Thoracic aorta (tissue), 2 donors: ENCODE results near the gene CHD9. TPM values are rescaled to one million over a fixed set of nuclear protein-coding genes. Genes with fewer than 3 reads are reported as not detected.

Experiments used
- ATAC-seq: fragments of 150-250 bp; one replicate; pipeline ENCODE4 v1.8.0; 2017; ENCODE audit warnings: low read depth; ENCODE audit not compliant: insufficient number of reproducible peaks, low FRiP score
- DNase-seq: peaks from one replicate; pipeline ENCODE4 v3.0.0-alpha.2; 2020; ENCODE audit warnings: low spot score
- H3K27ac ChIP-seq, 2 donors: fragments of 200-600 bp; sonication (generic); 1 replicate in 1 of 2; 2 replicates in 1 of 2; pipeline ENCODE4 v1.5.1; 2016; ENCODE audit warnings: mild to moderate bottlenecking in 2 of 2, moderate library complexity in 2 of 2
- H3K27me3 ChIP-seq: fragments of 200-600 bp; sonication (generic); replicated peaks from 2 replicates; pipeline ENCODE4 v1.6.0; 2016; ENCODE audit warnings: mild to moderate bottlenecking; ENCODE audit not compliant: insufficient read depth
- H3K36me3 ChIP-seq: fragments of 200-600 bp; sonication (generic); one replicate; pipeline ENCODE4 v1.5.1; 2016
- H3K4me1 ChIP-seq, 2 donors: fragments of 200-600 bp; sonication (generic); 1 replicate in 1 of 2; 2 replicates in 1 of 2; pipeline versions ENCODE4 v1.5.1 to v1.6.0; 2016; ENCODE audit warnings: low read depth in 2 of 2, mild to moderate bottlenecking in 1 of 2; ENCODE audit not compliant: control insufficient read depth in 1 of 2
- H3K4me3 ChIP-seq: fragments of 200-600 bp; sonication (generic); 2 replicates; pipeline ENCODE4 v1.5.1; 2016; ENCODE audit warnings: mild to moderate bottlenecking
- H3K9me3 ChIP-seq: fragments of 200-600 bp; sonication (generic); 2 replicates; pipeline ENCODE4 v1.5.1; 2016
- total RNA-seq, 2 donors: library from RNA; depleted of rRNA; stranded (reverse); fragments of >200 nt; gene quantifications; one replicate each; pipeline versions ENCODE4 v1.1.0 to v1.2.3, GENCODE V29; 2016
- TF ChIP-seq, protein P1 (sequence below): fragments of 200-600 bp; sonication (generic); IDR thresholded peaks from one replicate; pipeline ENCODE4 v1.5.1; 2019; ENCODE audit warnings: antibody characterized with exemption

CHD9 gene
- total RNA-seq, 2 donors from 2014 or later: 71.3 to 152 TPM

DNA sequence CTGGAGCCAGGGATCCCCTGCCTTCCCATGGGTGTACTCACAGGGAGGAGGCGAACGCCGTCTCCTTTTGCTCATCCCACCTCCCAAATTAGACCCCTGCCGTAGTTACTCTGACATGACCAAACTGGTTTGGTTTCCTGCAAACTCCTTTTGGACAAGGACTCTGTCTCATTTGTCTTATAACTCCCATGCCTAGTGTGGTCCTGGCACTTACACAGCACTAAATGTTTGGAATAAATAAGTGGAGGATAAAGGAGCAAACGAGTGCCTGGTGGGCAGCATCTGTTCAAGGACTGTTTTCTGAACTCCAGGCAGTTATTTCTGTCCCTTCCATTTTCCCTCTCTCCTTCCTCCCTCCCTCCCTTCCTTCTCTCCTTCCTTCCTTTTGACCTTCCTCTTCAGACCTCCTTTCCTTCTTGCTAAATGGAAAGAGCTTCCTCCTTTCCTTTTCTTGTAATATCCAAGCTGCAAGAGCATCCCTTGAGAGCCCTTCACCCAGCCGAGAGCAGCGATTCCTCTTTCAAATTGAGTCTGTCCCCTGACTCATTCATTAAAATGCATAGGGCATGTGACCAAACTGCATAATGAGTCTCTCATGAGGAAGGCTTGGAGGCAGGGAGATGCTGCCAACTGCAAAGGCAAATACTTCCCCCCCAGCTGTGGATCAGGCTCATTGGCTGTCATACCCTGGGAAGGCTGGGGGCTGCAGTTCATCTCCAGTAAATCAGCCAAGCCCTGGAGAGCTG lies 36.8 kb downstream of the CHD9 start:
- DNase-seq (no peak), ATAC-seq (no peak)
- peak overlapping the region; percentile 60 for H3K4me3 ChIP-seq

DNA sequence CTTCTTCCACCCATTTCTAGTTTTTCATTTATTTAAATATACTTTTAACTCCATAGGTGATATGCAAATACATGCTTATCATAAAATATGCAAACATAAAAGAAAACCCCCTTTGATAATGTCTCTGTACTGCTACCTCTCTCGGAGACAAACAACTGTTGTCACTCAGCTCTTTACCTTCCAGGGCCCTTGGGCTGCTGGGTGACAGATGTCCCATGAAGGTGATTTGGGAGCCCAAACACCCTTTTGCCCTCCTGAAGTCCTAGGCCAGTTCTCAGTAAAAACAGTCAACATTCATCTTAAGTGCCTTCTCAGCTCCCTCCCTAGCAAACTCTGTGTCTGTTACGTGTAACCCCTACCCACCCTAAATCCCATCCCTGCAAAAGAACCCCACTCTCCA lies 37.5 kb downstream of the CHD9 start:
- no peaks in the 10 kb centered on the region for H3K36me3 ChIP-seq
- H3K27me3 ChIP-seq: no peaks in the 10 kb centered on the region
- TF ChIP-seq, protein P1, sequence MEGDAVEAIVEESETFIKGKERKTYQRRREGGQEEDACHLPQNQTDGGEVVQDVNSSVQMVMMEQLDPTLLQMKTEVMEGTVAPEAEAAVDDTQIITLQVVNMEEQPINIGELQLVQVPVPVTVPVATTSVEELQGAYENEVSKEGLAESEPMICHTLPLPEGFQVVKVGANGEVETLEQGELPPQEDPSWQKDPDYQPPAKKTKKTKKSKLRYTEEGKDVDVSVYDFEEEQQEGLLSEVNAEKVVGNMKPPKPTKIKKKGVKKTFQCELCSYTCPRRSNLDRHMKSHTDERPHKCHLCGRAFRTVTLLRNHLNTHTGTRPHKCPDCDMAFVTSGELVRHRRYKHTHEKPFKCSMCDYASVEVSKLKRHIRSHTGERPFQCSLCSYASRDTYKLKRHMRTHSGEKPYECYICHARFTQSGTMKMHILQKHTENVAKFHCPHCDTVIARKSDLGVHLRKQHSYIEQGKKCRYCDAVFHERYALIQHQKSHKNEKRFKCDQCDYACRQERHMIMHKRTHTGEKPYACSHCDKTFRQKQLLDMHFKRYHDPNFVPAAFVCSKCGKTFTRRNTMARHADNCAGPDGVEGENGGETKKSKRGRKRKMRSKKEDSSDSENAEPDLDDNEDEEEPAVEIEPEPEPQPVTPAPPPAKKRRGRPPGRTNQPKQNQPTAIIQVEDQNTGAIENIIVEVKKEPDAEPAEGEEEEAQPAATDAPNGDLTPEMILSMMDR: no peak
- DNase-seq (no peak), ATAC-seq (no peak)
- peaks cover 32 to 54% of the 10 kb centered on the region in 2 donors for H3K4me1 ChIP-seq
- H3K27ac ChIP-seq: peak overlapping the region in 1 of 2 donors; percentile 89
- no peak overlapping the region for H3K4me3 ChIP-seq
- no peaks in the 10 kb centered on the region for H3K9me3 ChIP-seq

More for the DNA sequence above, 36.8 kb downstream of the CHD9 start:
- H3K27ac ChIP-seq: peak overlapping the region; percentile 81 to 89
- H3K27me3 ChIP-seq: no peaks in the 10 kb centered on the region
- TF ChIP-seq, protein P1: no peak
- peaks cover 32 to 58% of the 10 kb centered on the region in 2 donors for H3K4me1 ChIP-seq
- H3K36me3 ChIP-seq: no peaks in the 10 kb centered on the region
- H3K9me3 ChIP-seq: no peaks in the 10 kb centered on the region

DNA sequence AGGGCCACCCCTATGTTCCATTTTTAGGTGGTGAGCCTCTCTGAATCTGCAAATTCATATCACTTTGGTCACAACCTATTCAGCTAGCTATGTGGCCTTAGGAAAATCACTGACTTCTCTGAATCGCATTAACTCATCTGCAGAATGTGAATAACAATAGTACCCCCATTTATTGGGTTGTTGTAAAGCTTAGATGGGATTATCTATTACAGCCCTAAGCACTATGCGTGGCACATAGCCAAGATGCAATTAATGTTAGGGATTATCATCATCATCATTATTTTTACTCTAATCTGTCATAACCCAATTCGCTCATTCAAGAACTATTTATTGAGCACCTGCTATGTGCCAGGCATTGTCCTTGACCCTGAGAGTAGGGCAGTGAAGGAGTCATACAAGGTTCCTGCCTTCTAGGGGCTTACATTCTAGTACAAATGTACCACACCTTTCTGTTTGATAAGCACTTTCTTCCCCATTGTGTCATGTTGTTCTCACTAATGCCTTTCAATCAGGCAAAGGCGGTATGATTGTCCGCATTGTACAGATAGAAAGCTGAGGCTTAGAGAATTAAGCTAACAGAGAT lies 38.5 kb downstream of the CHD9 start:
- Histone ChIP-seq H3K4me3 (no peak overlapping the region), H3K9me3 (no peaks in the 10 kb centered on the region), H3K36me3 (no peaks in the 10 kb centered on the region), H3K27me3 (no peaks in the 10 kb centered on the region), H3K27ac (peak overlapping the region in 1 of 2 donors; percentile 29), H3K4me1 (peaks cover 32 to 56% of the 10 kb centered on the region in 2 donors)
- ATAC-seq (no peak), DNase-seq (no peak)
- TF ChIP-seq, protein P1: no peak

DNA sequence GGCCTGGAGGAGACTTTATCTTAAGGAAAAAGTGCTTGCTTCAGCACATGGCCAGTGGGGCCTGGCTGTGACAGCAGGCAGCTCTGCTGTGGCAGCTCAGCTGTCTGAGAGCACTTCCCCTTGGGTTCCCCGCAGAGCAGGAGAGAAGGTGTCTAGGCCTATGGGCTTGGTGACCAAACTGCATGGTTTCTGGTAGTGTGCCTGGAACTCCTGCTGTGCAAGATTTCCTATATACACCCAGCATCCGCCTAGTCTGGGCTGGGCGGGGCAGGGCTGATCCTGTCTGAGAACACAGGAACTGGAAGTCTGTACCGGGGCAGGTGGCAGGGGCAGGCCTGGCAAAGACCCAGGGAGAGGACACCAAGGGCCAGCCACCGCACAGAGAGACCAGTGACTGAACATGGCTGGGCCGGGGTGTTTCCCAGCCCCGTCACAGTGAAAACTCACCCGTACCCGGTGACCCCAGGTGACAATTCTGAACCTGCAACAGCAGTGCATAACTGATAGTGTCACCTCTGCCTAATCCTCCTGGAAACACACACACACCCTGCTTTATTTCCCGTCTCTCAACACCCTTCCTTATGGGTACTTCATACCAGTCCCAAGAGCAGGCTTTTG lies 39.3 kb downstream of the CHD9 start:
- DNase-seq: no peak
- no peaks in the 10 kb centered on the region for H3K36me3 ChIP-seq
- ATAC-seq: no peak
- TF ChIP-seq, protein P1: no peak
- H3K27me3 ChIP-seq: no peaks in the 10 kb centered on the region
- peaks cover 31 to 58% of the 10 kb centered on the region in 2 donors for H3K4me1 ChIP-seq
- H3K27ac ChIP-seq: peak overlapping the region in 1 of 2 donors; percentile 29
- H3K4me3 ChIP-seq: no peak overlapping the region
- H3K9me3 ChIP-seq: no peaks in the 10 kb centered on the region

DNA sequence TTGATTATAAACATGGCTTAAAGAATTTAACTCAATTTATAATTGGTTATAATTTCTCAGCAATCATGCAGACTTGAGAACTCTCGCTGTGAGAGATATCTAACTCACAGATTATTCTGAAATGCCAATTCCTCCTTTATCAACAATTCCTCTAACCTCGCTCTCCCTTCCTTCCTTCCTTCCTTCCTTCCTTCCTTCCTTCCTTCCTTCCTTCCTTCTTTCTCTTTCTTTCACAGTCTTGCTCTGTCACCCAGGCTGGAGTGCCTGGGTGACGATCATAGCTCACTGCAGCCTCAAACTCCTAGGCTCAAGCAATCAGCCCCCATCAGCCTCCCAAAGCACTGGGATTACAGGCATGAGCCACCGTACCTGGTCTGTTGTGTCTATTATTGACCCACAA lies 42.4 kb downstream of the CHD9 start:
- H3K27me3 ChIP-seq: no peaks in the 10 kb centered on the region
- no peaks in the 10 kb centered on the region for H3K36me3 ChIP-seq
- no peak overlapping the region for H3K4me3 ChIP-seq
- ATAC-seq: no peak
- peaks cover 16 to 50% of the 10 kb centered on the region in 2 donors for H3K4me1 ChIP-seq
- H3K9me3 ChIP-seq: no peaks in the 10 kb centered on the region
- no peak for DNase-seq
- H3K27ac ChIP-seq: no peak overlapping the region
- TF ChIP-seq, protein P1: no peak
